Erythroblast (primary cell): ENCODE measurements around the gene BSN.

Source experiments
- GATA1 ChIP-seq: IDR thresholded peaks from 2 replicates; pipeline ENCODE4 v1.6.1; 2011; ENCODE audit warnings: low read depth, mild to moderate bottlenecking, control low read depth, low read length, moderate library complexity
- POLR2A ChIP-seq: IDR thresholded peaks from 2 replicates; pipeline ENCODE4 v1.6.1; 2011; ENCODE audit warnings: mild to moderate bottlenecking, low read length

- TF ChIP-seq POLR2A = no peak
- TF ChIP-seq GATA1 = no peak
These were observed 160.7 kb downstream of the BSN start for GRCh38 chr3:49714728-49715550.
